Measurements from ENCODE around the gene AGO4. TPM values are rescaled to one million over a fixed set of nuclear protein-coding genes. Genes with fewer than 3 reads are reported as not detected.
"Not testable (repeated sequence)": the region's sequence is repeated elsewhere in the genome, so short reads cannot be mapped to it uniquely, and the experiment has no call there.

Gene AGO4
- total RNA-seq, 1 donor from 2014 or later = 18.5 TPM

DNA sequence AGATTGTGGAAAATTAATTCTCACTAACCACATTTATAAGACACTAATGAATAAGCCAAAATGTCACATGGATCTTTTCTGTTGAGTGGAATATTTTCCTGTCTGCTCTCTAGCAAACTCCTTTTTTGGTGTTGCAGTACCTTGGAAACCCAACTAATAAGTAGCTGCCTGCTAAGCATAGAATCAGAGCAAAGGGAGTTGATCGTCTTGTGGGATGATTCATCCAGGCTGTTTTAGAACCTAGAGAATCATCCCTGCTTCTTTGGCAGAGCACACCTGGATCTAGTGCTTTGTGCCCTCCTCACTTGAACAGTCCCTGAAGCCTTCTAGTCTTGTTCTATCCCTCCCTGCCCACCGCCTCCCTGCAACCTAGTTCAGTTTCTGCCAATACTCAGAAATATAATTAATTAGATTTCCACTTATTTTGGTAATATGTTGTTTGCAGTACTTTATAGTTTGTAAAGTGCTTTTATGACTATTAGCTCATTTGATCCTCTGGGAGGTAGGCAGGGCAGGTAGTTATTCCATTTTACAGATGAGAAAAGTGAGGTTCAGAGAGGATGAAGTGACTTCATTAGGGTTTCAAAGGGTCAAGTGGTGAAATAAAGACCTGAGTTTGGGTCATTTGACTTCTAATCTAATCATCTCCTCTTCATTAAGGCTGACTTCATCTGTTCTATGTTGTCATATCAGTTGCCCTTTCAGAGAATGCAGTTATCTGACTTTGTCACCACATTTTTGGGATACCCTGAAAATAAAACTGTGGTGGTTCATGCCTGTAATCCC is 2.5 kb downstream of the AGO4 start:
- no peak for DNase-seq (ENCODE audit: low spot score)

DNA sequence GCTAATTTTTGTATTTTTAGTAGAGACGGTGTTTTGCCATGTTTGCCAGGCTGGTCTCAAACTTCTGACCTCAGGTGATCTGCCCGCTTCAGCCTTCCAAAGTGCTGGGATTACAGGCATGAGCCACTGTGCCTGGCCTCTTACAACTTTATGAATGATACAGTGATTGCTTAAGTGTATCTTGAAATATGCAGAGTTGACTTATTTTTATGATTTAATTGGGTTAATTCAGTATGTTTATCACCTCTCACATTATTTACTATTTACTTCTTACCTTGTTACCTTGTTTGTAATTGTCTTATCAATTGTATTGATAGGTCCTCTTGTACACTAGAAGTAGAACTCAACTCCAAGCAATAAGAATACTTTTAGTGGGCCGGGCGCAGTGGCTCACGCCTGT is 4.9 kb downstream of the AGO4 start:
- DNase-seq (ENCODE audit: low spot score) = not testable (repeated sequence)

DNA sequence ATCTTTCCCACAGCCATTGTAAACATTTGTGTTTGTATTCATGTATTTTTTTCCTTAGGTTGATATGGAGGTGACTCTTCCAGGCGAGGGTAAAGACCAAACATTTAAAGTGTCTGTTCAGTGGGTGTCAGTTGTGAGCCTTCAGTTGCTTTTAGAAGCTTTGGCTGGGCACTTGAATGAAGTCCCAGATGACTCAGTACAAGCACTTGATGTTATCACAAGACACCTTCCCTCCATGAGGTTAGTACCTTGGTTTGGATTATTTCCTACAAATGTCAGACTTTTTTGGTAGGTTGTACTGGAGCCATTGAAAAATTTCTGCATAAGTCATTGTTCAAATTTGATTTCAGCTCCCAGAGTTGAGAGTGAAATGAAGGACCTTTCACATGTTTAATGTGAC is 17.4 kb downstream of the AGO4 start:
- DNase-seq (ENCODE audit: low spot score) = no peak

DNA sequence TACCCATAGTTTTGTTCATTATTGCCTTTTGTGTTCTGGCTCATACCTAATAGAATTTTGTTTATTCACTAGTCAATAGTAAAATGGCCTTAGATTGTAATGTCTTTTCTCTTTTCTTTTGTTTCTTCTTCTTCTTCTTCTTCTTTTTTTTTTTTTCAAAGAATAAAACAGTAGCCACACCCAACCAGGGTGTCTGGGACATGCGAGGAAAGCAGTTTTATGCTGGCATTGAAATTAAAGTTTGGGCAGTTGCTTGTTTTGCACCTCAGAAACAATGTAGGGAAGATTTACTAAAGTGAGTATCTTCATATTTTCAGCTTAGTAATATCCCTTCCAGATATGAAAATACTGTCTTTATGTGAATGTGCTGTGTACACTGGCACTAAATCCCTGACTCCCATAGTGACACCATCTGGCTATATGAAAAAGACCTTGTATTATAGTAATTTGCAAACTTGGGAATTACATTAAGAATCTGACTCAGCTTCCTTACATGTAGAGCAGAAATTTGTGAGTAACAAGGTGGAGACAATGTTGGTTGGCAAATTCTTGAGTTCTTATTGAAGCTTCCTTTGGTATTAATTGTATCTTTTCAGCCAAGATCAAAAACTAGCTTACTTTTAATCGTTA is 24.6 kb downstream of the AGO4 start:
- DNase-seq (ENCODE audit: low spot score) = no peak

DNA sequence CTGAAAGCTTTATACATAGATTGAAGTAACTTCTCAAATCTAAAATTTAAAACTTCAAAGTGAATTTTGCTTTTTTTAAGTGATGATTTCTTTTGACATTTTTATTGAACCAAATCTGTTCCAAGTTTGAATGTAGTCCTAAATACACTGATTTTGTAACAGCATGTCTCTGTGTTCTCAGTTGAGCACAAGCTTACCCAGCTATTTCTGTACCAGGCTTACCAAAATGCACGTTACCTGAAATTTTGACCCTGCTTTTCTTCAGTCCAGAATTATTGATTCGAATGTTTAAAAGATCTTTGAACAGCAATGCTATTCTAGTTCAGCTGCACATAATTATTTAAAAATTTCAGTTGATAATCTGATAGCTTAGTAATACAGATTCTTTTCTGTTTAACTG is 25.6 kb downstream of the AGO4 start:
- no peak for DNase-seq (ENCODE audit: low spot score)

DNA sequence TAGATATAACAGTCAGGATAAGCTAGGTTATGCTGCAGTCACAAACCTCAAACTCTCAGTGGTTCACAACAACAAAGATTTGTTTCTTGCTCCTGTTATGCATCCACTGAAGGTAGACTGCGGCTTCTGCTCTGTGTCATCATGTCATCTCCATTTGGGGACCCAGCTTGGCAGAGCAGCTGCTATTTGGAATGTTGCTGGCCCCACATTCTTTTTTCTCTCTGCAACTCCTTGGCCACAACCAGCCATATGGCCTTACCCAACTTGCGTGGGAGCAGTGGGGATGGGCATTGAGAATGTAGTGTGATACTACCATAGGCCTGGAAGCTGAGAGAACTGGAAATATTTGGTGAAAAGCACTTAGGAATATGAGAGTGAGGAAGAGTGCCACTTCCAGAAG is 26.4 kb downstream of the AGO4 start:
- DNase-seq (ENCODE audit: low spot score) = no peak

DNA sequence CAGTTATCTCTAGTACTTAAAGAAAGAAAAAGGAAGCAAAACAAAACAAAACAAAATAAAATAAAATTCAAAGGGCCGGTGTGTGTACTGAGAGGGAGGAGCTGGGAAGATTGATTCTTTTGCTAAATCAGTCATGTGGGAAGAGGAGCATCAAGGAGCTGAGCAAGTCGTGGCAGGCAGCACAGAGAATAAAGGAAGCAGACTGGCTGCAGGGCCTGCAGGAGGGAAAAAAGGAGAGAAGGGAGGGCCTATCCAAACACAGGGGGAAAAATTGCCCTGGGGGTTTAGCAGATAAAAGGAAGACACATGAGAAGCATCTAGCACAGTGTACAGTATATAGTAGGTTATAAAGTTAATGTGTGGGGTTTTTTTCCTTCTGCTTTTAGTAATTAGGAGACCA is 27.6 kb downstream of the AGO4 start:
- DNase-seq (ENCODE audit: low spot score) = no peak

DNA sequence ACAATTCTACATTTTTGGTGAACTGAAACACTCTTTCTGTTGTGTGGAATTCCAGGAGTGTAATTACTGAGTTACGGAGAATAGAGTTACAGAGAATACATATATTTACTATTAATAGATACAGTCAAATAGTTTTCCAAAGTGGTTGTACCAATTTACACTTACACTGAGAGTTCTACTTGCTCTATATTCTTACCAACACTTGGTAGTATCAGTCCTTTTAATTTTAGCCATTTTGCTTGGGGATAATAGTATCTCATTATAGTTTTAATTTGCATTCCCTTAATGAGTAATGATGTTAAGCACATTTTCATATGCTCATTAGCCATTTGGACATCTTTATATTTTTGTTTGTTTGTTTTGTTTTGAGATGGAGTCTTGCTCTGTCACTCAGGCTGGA is 28.9 kb downstream of the AGO4 start:
- no peak for DNase-seq (ENCODE audit: low spot score)

DNA sequence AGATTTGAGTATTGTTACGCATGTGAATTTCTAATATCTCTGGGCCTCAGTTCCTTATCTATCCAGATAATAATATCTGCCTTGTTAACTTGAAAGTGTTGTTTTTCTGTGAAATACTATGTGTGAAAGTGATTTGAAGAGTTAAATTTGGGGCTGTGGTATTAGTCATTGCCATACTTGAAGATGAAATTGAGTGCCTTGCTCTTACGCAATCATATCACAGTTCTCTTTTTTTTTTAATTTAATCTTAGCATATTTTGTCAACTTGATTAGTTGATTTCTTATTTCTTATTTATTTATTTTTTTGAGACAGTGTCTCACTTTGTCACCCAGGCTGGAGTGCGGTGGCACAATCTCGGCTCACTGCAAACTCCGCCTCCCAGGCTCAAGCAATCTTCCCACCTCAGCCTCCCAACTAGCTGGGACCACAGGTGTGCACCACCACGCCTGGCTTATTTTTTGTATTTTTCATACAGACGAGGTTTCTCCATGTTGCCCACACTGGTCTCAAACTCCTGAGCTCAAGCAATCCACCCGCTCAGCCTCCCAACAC is 31.0 kb downstream of the AGO4 start:
- DNase-seq (ENCODE audit: low spot score) = no peak

DNA sequence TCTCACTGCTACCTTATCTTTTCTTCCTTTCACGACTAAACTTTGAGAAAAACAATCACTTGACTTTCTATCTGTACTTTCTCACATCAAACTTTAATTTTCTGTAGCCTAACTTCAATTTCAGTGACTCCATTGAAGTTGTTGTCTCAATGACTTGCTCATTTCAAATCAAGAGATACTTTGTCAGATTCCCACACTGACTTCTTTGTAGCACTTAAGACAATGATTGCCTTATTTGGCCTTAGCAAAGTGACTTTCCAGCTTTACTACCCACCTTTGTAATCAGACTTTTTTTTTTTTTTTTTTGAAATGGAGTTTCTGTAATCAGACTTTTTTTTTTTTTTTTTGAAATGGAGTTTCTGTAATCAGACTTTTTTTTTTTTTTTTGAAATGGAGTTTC is 37.0 kb downstream of the AGO4 start:
- no peak for DNase-seq (ENCODE audit: low spot score)

DNA sequence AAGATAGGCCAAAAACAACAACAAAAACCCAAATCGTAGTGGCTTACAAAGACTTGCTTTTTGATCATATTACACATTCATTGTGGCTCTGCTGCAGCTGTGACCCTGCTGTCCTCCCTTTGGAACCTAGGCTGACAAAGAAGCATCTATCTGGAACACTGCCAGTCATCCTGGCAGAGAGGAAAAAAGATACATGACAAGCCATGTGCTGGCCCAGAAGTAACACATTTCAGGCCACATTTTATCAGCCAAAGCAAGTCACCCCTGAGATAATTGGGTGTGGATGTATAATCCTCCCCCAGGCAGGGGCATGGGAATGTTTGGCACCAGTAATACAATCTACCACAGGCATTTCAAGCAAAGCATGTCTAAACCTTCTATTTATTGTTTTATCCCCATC is 38.0 kb downstream of the AGO4 start:
- DNase-seq (ENCODE audit: low spot score) = no peak

DNA sequence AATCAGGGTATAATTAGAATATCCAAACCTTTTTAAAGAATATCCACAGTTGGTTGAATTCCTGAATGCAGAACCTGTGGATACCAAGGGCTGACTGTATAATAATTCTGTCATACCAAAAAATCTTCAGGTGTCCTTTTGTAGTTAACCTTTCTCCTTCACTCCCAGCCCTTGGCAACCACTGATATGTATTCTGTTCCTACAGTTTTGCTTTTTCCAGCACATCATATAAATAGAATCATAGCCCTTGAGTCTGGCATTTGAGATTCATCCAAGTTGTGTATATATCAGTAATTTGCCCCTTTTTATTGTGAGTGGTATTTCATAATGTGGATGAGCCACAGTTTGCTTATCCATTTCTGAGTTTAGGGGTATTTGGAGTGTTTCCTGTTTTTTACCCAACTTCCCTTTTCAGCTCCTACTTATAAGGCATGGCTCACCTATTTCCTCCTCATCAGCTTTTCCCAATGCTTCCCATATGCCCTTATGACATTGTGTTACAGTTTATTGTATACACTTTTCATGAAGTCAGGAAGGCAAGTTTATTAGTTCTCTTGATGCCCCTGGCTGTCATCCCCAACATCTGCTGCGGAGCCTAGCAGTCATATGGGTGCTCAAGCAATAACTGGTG is 40.2 kb downstream of the AGO4 start:
- no peak for DNase-seq (ENCODE audit: low spot score)

DNA sequence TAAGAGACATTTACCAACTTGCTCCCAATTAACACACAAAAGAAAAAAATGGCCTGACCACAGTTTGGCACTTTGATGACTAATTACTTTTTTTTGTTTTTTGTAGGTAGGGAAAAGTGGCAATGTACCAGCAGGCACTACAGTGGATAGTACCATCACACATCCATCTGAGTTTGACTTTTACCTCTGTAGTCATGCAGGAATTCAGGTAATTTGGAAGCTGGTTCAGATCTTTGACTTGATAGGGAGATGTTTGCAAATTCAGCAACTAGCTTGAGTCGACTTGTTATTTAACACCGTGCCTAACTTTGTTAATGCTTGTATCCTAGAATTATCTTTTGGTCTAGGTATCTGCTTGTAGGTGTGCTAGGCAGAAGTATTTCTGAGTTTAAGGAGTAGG is 42.2 kb downstream of the AGO4 start:
- DNase-seq (ENCODE audit: low spot score) = no peak

DNA sequence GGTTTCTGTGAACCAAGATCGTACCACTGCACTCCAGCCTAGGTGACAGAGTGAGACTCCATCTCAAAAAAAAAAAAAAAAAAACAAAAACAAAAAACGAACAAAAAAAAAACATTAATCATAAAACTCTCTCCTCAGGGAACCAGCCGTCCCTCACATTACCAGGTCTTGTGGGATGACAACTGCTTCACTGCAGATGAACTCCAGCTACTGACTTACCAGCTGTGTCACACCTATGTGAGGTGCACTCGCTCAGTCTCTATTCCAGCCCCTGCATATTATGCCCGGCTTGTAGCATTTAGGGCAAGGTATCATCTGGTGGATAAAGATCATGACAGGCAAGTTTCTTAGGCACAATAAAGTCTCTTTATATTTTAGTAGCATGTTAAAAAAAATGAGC is 42.9 kb downstream of the AGO4 start:
- no peak for DNase-seq (ENCODE audit: low spot score)

DNA sequence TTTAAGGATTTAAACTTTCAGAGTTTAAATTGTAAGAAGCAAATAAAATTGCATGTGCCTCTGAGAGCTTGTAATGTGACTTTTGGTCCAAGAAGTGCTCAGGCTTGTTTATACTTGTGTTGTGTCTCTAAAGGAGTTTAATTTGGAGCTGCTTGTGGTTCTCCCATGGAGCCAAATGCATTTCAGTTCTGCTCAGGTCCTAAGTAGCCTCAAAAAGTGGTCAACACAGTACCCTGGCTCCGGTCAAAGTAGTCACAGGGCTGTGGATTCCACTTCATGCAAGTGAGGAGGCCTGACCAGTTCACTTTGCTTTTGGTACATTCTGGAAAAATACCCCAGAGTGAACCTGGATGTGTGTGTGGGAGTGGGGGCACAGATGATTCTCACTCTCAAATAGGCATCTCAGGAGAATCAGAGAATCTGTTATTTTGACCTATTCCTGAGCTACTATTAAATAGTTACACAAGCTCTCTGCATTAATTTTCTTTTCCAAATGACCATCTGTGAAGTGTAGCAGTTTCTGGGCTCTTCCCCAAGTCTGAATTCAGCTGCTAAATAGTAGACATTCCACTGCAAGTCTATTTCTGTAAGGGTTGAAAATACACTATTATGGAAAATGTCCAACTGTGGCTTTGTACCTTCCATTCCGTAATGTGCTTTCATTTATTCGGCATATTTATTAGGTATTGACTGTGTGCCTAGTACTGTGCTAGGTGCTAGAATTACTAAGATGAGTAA is 43.5 kb downstream of the AGO4 start:
- no peak for DNase-seq (ENCODE audit: low spot score)

DNA sequence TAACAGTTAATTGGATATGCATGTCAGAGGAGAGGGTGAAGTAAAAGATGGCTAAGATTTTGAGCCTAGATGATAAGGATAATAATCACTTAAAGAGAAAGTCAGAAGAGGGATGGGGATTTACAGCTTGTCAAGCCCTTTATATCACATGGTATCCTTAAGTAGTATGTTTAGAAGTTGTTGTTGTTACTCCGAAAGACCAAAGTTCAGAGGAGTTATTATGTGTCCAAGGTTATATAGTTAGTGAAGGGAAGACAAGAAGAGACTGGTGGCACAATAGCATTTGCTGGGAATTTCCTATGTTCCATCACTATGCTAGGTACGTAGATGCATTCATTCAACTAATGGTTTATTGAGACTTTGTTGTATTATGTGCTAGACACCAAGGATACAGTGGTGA is 44.4 kb downstream of the AGO4 start:
- no peak for DNase-seq (ENCODE audit: low spot score)

DNA sequence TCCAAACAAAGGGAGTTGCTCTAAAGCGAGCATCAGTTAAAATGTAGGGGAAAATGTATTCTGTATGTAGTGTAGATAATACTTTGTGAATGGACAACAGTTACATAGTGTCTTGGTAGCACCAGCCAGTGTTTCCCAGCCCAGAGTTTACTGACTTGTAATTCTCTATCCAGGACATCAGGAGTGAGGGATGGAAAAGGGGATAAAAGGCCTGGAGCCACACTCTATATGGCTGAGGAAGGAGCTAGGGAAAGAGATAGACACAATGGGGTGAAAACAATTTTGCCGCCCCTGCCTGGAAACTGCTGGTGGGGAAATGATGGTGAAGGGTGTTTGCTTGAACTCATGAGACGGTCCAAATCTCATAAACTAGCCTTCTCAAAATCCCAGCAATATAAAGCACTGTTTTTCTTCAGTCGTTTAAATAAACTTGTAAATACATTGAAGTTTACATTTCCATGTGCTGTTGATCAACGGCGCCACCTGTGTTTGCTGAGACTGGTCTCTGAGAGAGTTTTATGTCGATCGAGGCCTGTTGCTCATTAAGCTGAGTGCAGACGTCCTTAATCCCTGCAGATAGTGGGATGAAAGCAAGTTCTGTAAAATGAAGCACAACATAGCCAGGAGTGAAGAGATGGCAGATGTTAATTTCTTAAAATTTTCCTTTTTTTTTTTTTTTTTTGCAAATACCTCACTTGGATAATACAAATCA is 47.3 kb downstream of the AGO4 start:
- no peak for DNase-seq (ENCODE audit: low spot score)

DNA sequence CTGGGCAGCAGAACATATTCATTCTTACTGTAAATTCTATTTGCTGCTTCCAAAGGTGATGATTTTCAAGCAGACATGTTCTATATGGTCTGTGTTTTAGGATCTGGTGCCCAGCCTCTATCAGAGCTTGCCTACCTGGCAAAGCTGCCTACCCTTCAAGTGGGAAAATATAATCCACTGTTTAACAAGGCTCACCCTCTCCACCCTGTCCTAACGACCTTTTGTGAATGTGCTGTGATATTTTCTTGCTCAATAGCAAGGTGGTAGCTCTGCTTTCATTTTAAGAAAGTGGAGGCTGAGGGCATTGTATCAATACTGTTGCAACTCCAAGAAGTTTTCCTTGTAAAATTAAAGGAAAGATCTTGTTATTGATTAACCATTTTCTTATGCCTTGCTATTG is 49.1 kb downstream of the AGO4 start:
- no peak for DNase-seq (ENCODE audit: low spot score)

DNA sequence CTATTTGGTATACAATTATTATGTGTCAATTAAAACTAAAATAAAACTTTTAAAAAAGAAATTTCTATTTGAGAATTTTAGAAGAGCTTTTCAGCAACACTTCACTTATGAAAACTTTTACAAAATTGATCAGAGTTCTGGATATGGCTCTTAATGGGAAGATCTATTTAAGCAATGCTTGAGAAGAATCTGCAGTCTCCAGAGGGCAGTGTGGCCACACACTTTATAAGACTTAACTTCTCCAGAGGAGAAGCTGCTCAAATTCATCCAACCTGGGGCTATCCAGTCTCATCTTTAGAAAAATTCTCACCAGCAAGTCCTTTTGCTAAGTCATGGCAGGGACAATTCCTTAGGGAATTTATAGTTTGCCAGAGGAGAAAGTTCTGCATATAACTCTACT is 50.0 kb downstream of the AGO4 start:
- DNase-seq (ENCODE audit: low spot score) = no peak

DNA sequence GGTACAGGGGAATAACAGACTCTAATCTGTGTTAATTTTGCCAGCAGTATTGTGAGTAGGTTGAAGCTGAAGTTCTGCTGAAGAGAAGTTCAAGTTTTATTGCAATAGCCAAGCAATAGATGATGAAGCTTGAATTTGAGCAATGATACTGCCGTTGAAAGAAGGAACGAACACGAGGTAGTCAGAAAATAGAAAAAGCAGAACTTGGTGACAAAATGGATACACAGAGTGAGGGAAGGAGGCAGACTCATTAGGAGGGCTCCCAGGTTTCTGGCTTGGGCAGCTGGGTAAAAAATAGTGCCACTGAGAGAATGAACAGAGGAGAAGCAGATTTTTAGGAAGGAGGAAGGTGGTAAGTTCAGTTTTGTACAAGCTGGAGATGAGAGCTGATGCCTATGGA is 52.9 kb downstream of the AGO4 start:
- DNase-seq (ENCODE audit: low spot score) = no peak

DNA sequence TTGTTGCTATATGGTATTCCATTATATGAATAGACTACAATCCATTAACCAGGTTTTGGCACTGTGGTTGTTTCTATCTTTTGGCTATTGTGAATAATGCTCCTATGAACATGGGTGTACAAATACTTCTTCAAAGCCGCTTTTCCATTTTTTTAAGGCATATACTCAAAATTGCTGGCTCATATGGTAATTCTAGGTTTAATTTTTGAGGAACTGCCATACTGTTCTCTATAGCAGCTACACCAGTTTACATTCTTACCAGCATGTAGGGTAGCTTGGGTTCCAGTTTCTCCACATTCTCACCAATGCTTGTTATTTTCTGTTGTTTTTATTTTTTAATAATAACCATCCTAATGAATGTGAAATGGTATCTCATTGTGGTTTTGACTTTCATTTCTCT is 55.3 kb downstream of the AGO4 start:
- no peak for DNase-seq (ENCODE audit: low spot score)
